ENCODE results near the gene MYLK.

MYLK gene

GRCh38 chr3:123767564-123768292 lies 116.4 kb downstream of the MYLK start:
- DNase-seq: no peak

- no peak for DNase-seq
These were observed 117.1 kb downstream of the MYLK start for GRCh38 chr3:123767009-123767372.

DNA sequence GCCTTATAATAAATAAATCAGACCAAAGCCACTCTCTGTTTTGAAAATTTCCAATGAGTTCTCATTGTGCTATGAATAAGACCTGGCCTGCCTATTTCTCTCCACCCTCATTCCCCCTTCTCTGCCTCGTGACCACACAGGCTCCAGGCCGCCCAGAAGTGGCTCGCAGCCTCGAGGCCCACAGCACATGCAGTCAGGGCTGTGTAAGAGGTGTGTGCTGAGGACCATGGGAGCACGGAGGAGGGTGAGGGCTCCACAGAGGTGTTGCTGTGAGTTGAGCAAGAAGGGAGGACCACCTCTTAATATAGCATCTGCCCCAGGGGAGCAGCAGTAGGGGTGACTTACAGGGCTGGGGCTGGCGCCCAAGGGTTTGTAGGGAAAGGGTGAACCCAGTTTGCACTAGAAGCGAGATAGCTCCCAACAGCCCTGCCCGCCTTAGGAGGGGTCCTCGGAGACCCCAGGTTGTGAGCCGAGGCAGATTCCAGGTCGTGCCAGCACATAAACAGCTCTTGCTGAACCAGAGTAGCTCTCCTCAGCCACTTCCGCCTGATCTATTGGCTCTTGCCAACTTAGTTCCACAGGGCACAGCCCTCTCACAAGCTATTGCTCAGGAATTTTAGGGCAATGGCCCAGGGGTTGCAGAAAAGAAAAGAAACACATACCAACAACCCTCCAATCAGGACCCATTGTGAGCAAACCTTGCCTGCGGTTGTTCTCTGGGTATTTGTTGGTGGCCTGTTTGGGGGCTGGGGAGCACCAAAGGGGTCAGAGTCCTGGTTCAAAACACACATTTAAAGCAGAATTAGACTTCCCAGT lies 117.7 kb downstream of the MYLK start:
- DNase-seq: no peak

DNA sequence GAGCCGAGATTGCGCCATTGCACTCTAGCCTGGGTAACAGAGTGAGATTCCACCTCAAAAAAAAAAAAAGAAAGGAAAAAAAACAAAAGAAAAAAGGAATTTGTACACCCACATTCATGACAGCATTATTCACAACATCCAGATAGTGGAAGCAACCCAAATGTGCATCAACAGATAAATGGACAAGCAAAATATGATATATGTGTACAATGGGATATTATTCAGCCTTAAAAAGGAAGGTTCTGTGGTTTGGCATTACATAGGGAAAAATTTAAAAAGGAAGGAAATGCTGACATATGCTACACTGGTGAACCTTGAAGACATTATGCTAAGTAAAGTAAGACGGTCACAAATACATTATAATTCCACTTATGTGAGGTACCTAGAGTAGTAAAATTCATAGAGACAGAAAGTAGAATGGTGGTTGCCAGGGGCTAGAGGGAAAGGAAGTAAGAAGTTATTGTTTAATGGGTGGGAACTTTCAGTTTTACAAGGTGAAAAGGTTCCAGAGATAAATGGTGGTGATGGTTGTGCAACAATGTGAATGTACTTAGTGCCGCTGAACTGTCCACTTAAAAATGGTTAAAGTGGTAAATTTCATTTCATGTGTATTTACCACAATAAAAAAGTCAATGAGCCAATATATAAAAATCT lies 118.5 kb downstream of the MYLK start:
- no peak for DNase-seq

- DNase-seq: no peak
These were observed 119.5 kb downstream of the MYLK start for GRCh38 chr3:123764647-123765046.

DNA sequence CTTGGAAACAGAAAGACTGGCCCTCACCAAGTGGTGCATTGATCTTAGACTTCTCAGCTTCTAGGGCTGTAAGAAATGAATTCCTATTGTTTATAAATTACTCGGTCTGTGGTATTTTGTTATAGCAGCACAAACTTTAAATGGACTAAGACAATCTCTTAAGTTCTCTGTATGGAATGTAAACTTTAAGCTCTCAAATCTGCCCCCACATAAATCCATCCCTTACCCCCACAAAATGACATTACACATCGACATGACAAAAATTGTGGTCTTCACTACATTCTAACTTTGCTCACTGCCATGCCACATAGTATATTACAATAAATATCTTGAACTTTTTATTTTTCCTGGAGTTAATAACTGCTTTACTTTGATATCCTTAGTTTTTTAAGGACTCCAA lies 121.3 kb downstream of the MYLK start:
- no peak for DNase-seq

GRCh38 chr3:123760817-123761216 lies 123.3 kb downstream of the MYLK start:
- no peak for DNase-seq

DNA sequence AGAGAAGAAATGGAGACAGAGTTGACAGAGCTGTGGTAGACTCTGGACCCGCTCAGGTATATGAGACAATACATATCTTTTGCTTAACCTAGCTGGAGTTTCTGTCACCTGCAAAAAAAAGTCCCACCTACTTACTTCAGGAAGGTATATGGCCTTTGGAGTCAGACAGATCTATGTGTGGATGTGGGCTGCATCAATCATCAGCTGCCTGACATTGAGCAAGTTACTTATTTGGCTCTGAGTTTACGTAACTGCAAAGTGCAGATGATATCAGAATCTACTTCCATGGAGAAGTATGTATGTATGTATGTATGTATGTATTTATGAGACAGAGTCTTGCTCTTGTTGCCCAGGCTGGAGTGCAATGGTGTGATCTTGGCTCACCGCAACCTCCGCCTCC lies 124.3 kb downstream of the MYLK start:
- DNase-seq: no peak

DNA sequence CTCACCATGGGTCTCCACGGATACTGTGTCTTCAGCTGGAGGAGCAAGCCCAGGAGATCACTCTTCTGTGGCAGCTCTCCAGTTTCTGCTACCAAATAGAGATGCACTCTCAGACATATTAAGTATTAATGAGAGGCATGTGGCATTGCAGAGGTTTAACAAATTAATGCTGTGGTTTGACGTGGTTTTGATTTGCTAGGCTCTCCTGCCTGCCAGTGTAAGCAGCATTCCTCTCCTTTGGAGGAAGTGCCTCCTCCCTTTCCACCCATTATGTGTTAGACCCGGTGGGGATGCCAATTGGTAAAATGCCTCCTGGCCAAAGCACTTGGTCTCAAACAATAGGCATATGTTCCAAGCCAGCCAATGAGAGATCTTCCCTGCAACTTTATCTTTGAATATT lies 124.8 kb downstream of the MYLK start:
- DNase-seq: no peak

GRCh38 chr3:123758081-123758564 lies 126.0 kb downstream of the MYLK start:
- no peak for DNase-seq

DNA sequence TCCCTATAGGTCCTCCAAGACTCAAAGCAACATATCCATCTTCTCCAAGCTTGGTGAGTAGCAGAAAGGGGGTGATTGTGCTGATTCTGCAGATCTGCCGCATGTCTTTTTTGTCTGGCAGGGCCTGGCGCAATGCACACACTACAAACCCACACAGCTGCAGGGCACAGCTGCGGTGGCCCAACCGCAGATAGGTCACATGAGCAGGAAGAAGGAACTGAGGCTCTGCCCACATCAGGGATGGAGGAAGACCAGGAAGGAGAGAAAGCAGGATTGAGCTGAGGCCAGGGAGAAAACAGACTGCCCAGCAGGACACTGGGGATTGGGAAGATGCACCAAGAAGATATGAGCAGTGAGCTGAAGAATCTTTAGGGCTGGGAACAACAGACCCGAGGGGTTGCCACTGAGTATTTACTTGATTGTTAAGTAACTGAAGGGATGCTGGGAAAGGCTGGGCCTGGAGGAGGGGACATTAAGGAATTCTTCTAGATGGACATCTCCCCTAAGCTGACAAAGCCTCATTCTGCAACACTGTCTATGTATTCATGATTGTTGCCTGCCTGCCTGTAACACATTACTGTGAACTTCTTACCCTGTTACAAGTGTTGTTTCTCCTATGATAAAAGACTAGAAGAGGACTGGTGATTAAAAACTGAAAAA lies 126.7 kb downstream of the MYLK start:
- DNase-seq: no peak

DNA sequence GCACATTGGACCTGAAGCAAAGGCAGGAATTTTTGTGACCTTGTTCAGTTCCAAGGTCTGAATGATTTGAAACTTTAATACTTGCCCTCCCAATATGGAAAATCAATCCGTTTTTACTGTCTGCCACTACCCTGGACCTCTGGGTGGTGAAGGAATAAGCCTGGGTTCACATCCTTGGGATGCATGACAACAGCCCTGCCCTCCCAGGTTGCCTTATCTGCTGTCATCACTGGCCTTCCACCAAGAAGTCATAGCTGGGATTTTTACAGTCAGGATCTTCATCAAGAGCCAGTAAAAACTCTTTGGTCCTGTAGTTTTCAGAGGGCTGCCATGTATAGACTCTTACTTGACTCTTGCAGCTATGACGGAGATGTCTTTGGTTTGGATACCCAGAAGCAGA lies 128.6 kb downstream of the MYLK start:
- DNase-seq: no peak

GRCh38 chr3:123755085-123755484 lies 129.0 kb downstream of the MYLK start:
- DNase-seq: no peak

GRCh38 chr3:123753286-123753685 lies 130.8 kb downstream of the MYLK start:
- DNase-seq: no peak

DNA sequence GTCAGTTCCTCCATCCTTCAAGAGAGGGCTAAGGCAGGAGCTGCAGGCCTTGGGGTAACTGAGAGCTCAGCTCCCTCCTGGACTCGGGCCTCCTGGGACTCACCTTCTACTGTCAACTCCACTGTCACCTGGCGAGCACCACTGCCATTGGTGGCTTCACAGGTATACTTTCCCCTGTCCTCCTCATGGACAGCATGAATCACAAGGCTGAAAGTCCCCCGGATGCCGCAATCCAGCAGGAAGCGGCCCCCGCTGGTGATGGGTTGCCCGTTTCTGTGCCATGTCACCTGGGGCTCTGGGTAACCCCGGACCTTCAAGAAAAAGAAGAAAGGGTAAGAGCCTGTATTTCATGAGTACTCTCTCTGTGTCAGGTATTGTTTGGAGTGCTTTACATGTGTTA lies 131.9 kb downstream of the MYLK start:
- no peak for DNase-seq

GRCh38 chr3:123751433-123751832 lies 132.7 kb downstream of the MYLK start:
- DNase-seq: no peak

GRCh38 chr3:123750659-123751420 lies 133.3 kb downstream of the MYLK start:
- no peak for DNase-seq

DNA sequence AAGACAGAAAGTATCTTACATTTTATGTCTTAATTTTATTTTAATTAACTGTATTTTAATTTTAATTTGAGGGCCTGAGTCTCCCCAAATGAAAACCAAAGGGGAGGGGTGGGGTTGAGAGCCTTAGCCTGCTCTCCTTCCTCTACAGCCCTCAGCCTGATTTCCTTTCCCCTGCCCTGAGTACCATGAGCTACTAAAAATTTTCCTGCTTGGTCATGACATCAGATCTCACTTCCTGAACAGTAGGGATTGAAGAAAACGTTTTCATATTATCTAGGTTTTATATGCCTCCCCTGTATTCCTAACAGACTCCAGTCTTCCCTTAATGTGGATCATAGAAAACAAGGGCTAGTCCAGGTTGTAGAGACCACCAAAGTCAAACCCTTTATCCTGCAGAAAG lies 133.9 kb downstream of the MYLK start:
- no peak for DNase-seq

- no peak for DNase-seq
These were observed 134.4 kb downstream of the MYLK start for GRCh38 chr3:123749711-123750110.

GRCh38 chr3:123745184-123745855 lies 138.8 kb downstream of the MYLK start:
- no peak for DNase-seq

DNA sequence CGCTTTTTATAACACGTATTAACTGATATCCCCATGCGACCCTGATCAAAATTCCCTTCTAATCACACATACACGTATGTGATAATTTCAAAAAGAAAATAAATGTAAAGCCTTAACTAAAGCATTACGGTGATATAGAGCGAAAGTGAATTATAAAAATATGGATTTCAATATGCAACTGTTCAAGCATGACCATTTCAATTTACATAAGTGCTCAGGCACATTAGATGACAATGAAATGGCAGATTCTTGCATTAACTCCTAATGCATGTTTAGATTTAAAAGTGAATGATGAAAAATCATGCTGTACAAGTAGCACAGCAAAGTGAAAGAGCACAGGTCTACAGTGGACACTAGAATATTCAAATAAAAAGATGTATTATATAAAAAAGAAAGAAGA lies 140.1 kb downstream of the MYLK start:
- no peak for DNase-seq

GRCh38 chr3:123743121-123743520 lies 141.0 kb downstream of the MYLK start:
- DNase-seq: no peak
